GM21528 (cell line): ENCODE measurements around the gene SLC28A2.
"Not testable (repeated sequence)": the region's sequence is repeated elsewhere in the genome, so short reads cannot be mapped to it uniquely, and the experiment has no call there.

Source experiments
- ATAC-seq: cut with Tn5 transposase; IDR thresholded peaks from one replicate; pipeline ENCODE4 v1.9.1; 2021; ENCODE audit warnings: mild to moderate bottlenecking, moderate library complexity; ENCODE audit not compliant: unreplicated experiment, low FRiP score

The SLC28A2 gene

GRCh38 chr15:45251888-45252287, at the start of gene SLC28A2:
Gene SLC28A2 (plus strand): TSS chr15:45252234. CDS start chr15:45253216, 982 bp downstream.
- no peak for ATAC-seq

GRCh38 chr15:45203182-45203581, 48.9 kb upstream of the SLC28A2 start:
- no peak for ATAC-seq

- ATAC-seq: no peak
Measured at GRCh38 chr15:45205192-45205591, 46.8 kb upstream of the SLC28A2 start.

- no peak for ATAC-seq
Measured at GRCh38 chr15:45212493-45212892, 39.5 kb upstream of the SLC28A2 start.

GRCh38 chr15:45221053-45221599, 30.9 kb upstream of the SLC28A2 start:
- ATAC-seq: no peak

GRCh38 chr15:45221967-45222366, 30.1 kb upstream of the SLC28A2 start:
- ATAC-seq: no peak

GRCh38 chr15:45224621-45225217, 27.3 kb upstream of the SLC28A2 start:
- ATAC-seq: no peak

GRCh38 chr15:45225506-45226273, 26.3 kb upstream of the SLC28A2 start:
- ATAC-seq: no peak

GRCh38 chr15:45228931-45229330, 23.1 kb upstream of the SLC28A2 start:
- ATAC-seq: no peak

- ATAC-seq: no peak
Measured at GRCh38 chr15:45230245-45230965, 21.6 kb upstream of the SLC28A2 start.

- no peak for ATAC-seq
Measured at GRCh38 chr15:45231132-45231531, 20.9 kb upstream of the SLC28A2 start.

GRCh38 chr15:45231864-45232562, 20.0 kb upstream of the SLC28A2 start:
- ATAC-seq: no peak

- ATAC-seq: no peak
Measured at GRCh38 chr15:45234562-45235235, 17.3 kb upstream of the SLC28A2 start.

- not testable (repeated sequence) for ATAC-seq
Measured at GRCh38 chr15:45236806-45237205, 15.2 kb upstream of the SLC28A2 start.

- ATAC-seq: no peak
Measured at GRCh38 chr15:45242289-45242688, 9.7 kb upstream of the SLC28A2 start.

GRCh38 chr15:45249125-45249780, 2.8 kb upstream of the SLC28A2 start:
- no peak for ATAC-seq

- ATAC-seq: no peak
Measured at GRCh38 chr15:45253330-45253729, 1.3 kb downstream of the SLC28A2 start.

- ATAC-seq: no peak
Measured at GRCh38 chr15:45254405-45254804, 2.4 kb downstream of the SLC28A2 start.

GRCh38 chr15:45254824-45255223, 2.8 kb downstream of the SLC28A2 start:
- ATAC-seq: not testable (repeated sequence)
